ENCODE results near the gene ZNF451. TPM values are rescaled to one million over a fixed set of nuclear protein-coding genes. Genes with fewer than 3 reads are reported as not detected.

ZNF451 gene
- total and polyA plus RNA-seq, 4 donors = 9.1 to 133 (median 27.1) TPM

DNA sequence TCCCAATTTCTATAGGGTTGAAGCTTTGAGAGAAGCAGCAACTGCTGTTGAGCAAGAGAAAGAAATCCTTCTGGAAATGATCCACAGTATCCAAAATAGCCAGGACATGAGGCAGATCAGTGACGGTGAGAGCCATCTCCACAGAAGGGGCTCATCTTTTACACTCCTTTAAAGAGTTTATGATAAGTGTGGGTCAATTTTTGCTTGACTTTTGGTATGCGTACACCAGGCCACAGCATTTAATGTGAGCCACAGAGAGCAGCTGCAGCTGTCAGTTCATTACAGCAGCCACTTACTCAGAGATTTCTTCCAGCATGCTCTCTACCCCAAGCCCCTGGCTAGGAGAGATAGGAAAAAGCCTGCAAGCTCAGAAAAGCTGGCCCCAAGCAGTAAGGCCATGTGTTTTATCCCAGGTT is 92.0 kb downstream of the ZNF451 start:
- TF ChIP-seq CTCF (IDR thresholded peaks at IDR 0.05; ENCODE audit: control extremely low read depth, extremely low read depth) = no peak
- ATAC-seq (ENCODE audit: insufficient read depth, low FRiP score) = peak; percentile 34
- no peak overlapping the region for H3K9ac ChIP-seq (ENCODE audit: insufficient read depth in 1 of 2, low read length in 2 of 2)
- H3K4me1 ChIP-seq (ENCODE audit: control insufficient read depth in 5 of 5, insufficient read depth in 5 of 5, low read length in 5 of 5) = peaks cover 0 to 56% (median 6%) of the 10 kb centered on the region in 5 donors
- H3K36me3 ChIP-seq (ENCODE audit: control insufficient read depth in 4 of 4, insufficient read depth in 4 of 4, low read length in 4 of 4) = peaks cover 5 to 9% (median 8%) of the 10 kb centered on the region in 4 donors
- peak overlapping the region; percentile 29 to 31 for H3K27ac ChIP-seq (ENCODE audit: low read depth in 1 of 2, low read length in 1 of 2)
- no peaks in the 10 kb centered on the region for H3K27me3 ChIP-seq (ENCODE audit: control insufficient read depth in 3 of 3, insufficient read depth in 3 of 3, low read length in 2 of 3)
- WGBS, 2 donors = 74 to 83% methylated on average over 2 of the region's 2 CpGs
- no peaks in the 10 kb centered on the region for H3K9me3 ChIP-seq (ENCODE audit: control insufficient read depth in 4 of 4, insufficient read depth in 3 of 4, low read length in 3 of 4)
- peak; percentile 89 to 98 (median 96) for DNase-seq
- no peak overlapping the region for H3K4me3 ChIP-seq

GRCh38 chr6:57183336-57183735 is 93.3 kb downstream of the ZNF451 start:
- Histone ChIP-seq H3K9ac (ENCODE audit: insufficient read depth in 1 of 2, low read length in 2 of 2) (no peak overlapping the region), H3K36me3 (ENCODE audit: control insufficient read depth in 4 of 4, insufficient read depth in 4 of 4, low read length in 4 of 4) (peaks cover 5 to 9% (median 8%) of the 10 kb centered on the region in 4 donors), H3K9me3 (ENCODE audit: control insufficient read depth in 4 of 4, insufficient read depth in 3 of 4, low read length in 3 of 4) (no peaks in the 10 kb centered on the region), H3K4me3 (no peak overlapping the region), H3K27ac (ENCODE audit: low read depth in 1 of 2, low read length in 1 of 2) (no peak overlapping the region), H3K4me1 (ENCODE audit: control insufficient read depth in 5 of 5, insufficient read depth in 5 of 5, low read length in 5 of 5) (peaks cover 0 to 43% (median 6%) of the 10 kb centered on the region in 5 donors), H3K27me3 (ENCODE audit: control insufficient read depth in 3 of 3, insufficient read depth in 3 of 3, low read length in 2 of 3) (no peaks in the 10 kb centered on the region)
- no peak for DNase-seq
- ATAC-seq (ENCODE audit: insufficient read depth, low FRiP score) = no peak
- 85 to 89% methylated on average over 2 of the region's 2 CpGs for WGBS, 2 donors
- TF ChIP-seq CTCF (IDR thresholded peaks at IDR 0.05; ENCODE audit: control extremely low read depth, extremely low read depth) = no peak

DNA sequence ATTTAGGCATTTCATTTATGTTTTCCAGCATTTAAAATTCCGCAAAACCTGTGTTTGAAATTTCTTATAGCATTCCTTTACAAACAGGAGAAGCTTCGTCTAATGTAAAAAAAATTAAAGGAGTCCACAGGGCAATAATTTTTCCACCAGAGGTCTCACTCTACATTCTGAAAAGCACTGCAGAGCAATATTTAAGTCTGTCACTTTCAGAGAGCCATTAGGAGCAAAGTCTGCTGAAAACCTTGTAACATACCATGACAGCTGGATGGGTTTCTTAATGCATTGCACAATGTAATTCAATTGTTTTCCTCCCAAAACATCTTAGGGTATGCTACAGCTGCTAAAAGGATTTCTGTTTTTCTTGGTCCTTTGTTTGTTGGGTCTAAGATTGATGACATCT is 100.2 kb downstream of the ZNF451 start:
- WGBS, 2 donors = 77 to 79% methylated on average over 2 of the region's 2 CpGs
- Histone ChIP-seq H3K4me1 (ENCODE audit: control insufficient read depth in 5 of 5, insufficient read depth in 5 of 5, low read length in 5 of 5) (peaks cover 0 to 8% (median 6%) of the 10 kb centered on the region in 5 donors), H3K9me3 (ENCODE audit: control insufficient read depth in 4 of 4, insufficient read depth in 3 of 4, low read length in 3 of 4) (no peaks in the 10 kb centered on the region), H3K27ac (ENCODE audit: low read depth in 1 of 2, low read length in 1 of 2) (no peak overlapping the region), H3K4me3 (no peak overlapping the region), H3K27me3 (ENCODE audit: control insufficient read depth in 3 of 3, insufficient read depth in 3 of 3, low read length in 2 of 3) (no peaks in the 10 kb centered on the region), H3K36me3 (ENCODE audit: control insufficient read depth in 4 of 4, insufficient read depth in 4 of 4, low read length in 4 of 4) (peaks cover 0 to 11% (median 2%) of the 10 kb centered on the region in 4 donors), H3K9ac (ENCODE audit: insufficient read depth in 1 of 2, low read length in 2 of 2) (no peak overlapping the region)
- DNase-seq = peak in 2 of 3 donors; percentile 78 to 86
- no peak for TF ChIP-seq CTCF (IDR thresholded peaks at IDR 0.05; ENCODE audit: control extremely low read depth, extremely low read depth)
- ATAC-seq (ENCODE audit: insufficient read depth, low FRiP score) = no peak

DNA sequence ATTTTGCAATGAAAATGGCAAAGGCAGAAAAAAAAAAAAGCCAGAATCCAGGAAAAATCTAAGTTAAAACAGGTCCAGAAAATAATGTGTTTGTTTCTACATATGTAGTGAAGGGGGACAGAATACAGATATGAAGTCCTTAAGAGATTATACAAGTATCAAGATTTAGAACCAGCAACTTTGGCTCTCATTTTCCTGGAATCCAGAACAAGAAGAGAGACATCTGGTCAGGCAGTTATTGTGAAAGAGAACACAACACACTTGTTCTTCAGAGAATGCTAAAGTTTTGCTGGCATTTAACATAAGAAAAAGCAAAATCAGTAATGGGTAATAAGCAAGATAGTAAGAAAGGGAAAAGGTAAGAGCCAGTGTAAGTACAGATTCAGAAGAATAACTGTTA is 103.2 kb downstream of the ZNF451 start:
- no peak for ATAC-seq (ENCODE audit: insufficient read depth, low FRiP score)

More for the DNA sequence above, 103.2 kb downstream of the ZNF451 start:
- Histone ChIP-seq H3K27me3 (ENCODE audit: control insufficient read depth in 3 of 3, insufficient read depth in 3 of 3, low read length in 2 of 3) (no peaks in the 10 kb centered on the region), H3K9me3 (ENCODE audit: control insufficient read depth in 4 of 4, insufficient read depth in 3 of 4, low read length in 3 of 4) (no peaks in the 10 kb centered on the region), H3K9ac (ENCODE audit: insufficient read depth in 1 of 2, low read length in 2 of 2) (no peak overlapping the region), H3K4me1 (ENCODE audit: control insufficient read depth in 5 of 5, insufficient read depth in 5 of 5, low read length in 5 of 5) (peaks cover 0 to 12% (median 6%) of the 10 kb centered on the region in 5 donors), H3K4me3 (no peak overlapping the region), H3K27ac (ENCODE audit: low read depth in 1 of 2, low read length in 1 of 2) (no peak overlapping the region), H3K36me3 (ENCODE audit: control insufficient read depth in 4 of 4, insufficient read depth in 4 of 4, low read length in 4 of 4) (peaks cover 0 to 10% (median 2%) of the 10 kb centered on the region in 4 donors)
- TF ChIP-seq CTCF (IDR thresholded peaks at IDR 0.05; ENCODE audit: control extremely low read depth, extremely low read depth) = no peak
- peak in 2 of 3 donors; percentile 83 to 89 for DNase-seq

Measured in lung (tissue), 12 donors.